ENCODE measurements around the gene SPATA31E1. TPM values are rescaled to one million over a fixed set of nuclear protein-coding genes. Genes with fewer than 3 reads are reported as not detected.

Gene SPATA31E1
- total RNA-seq, 1 experiment from 2014 or later: 0.04 TPM

- TF ChIP-seq, protein P1, sequence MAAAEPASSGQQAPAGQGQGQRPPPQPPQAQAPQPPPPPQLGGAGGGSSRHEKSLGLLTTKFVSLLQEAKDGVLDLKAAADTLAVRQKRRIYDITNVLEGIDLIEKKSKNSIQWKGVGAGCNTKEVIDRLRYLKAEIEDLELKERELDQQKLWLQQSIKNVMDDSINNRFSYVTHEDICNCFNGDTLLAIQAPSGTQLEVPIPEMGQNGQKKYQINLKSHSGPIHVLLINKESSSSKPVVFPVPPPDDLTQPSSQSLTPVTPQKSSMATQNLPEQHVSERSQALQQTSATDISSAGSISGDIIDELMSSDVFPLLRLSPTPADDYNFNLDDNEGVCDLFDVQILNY (CRISPR knock-in tag; IDR thresholded peaks at IDR 0.05): no peak
- TF ChIP-seq FOXK1 (CRISPR knock-in tag; IDR thresholded peaks at IDR 0.05): no peak
- TF ChIP-seq CREM (CRISPR knock-in tag; IDR thresholded peaks at IDR 0.05): no peak
- TF ChIP-seq ZSCAN18 (CRISPR knock-in tag; IDR thresholded peaks at IDR 0.05): no peak
- TF ChIP-seq NFYB (CRISPR knock-in tag; conservative IDR thresholded peaks at IDR 0.05; ENCODE audit: low read depth): no peak
- no peak for TF ChIP-seq PRRX2 (CRISPR knock-in tag; IDR thresholded peaks at IDR 0.05)
These were observed 28.1 kb upstream of the SPATA31E1 start (continued) for GRCh38 chr9:87854580-87854955.

GRCh38 chr9:87855061-87855460 is 27.6 kb upstream of the SPATA31E1 start:
- Mint-ChIP-seq H3K36me3 (0 out of 2 replicates have a peak, but pooled peaks cover 2% of the 10 kb centered on the region), H3K9me3 (peaks cover 16% of the 10 kb centered on the region), H3K27ac (no peak overlapping the region), H3K4me1 (peaks cover 8% of the 10 kb centered on the region), H3K4me3 (no peak overlapping the region), H3K27me3 (ENCODE audit: low read depth) (no peaks in the 10 kb centered on the region; the same call in 1 of the 2 replicates)
- no peak for DNase-seq (ENCODE audit: low spot score)
- ATAC-seq: no peak
- POLR2A ChIA-PET: no interaction called here
- TF ChIP-seq ESRRA (CRISPR knock-in tag; IDR thresholded peaks at IDR 0.05; ENCODE audit: borderline replicate concordance): no peak
- no peak for TF ChIP-seq ATF3 (CRISPR knock-in tag; conservative IDR thresholded peaks at IDR 0.05)
- no peak for TF ChIP-seq GRHL2 (CRISPR knock-in tag; IDR thresholded peaks at IDR 0.05; ENCODE audit: insufficient replicate concordance, severe bottlenecking)
- no peak for TF ChIP-seq OVOL2 (CRISPR knock-in tag; IDR thresholded peaks at IDR 0.05; ENCODE audit: borderline replicate concordance)
- no peak for TF ChIP-seq ZNF416 (CRISPR knock-in tag; IDR thresholded peaks at IDR 0.05)
- CTCF ChIA-PET: interaction anchor here (0.9 kb wide), 1 partner anchor 20 kb away, joined by 3 read pairs; no protein-coding TSS in a partner anchor

DNA sequence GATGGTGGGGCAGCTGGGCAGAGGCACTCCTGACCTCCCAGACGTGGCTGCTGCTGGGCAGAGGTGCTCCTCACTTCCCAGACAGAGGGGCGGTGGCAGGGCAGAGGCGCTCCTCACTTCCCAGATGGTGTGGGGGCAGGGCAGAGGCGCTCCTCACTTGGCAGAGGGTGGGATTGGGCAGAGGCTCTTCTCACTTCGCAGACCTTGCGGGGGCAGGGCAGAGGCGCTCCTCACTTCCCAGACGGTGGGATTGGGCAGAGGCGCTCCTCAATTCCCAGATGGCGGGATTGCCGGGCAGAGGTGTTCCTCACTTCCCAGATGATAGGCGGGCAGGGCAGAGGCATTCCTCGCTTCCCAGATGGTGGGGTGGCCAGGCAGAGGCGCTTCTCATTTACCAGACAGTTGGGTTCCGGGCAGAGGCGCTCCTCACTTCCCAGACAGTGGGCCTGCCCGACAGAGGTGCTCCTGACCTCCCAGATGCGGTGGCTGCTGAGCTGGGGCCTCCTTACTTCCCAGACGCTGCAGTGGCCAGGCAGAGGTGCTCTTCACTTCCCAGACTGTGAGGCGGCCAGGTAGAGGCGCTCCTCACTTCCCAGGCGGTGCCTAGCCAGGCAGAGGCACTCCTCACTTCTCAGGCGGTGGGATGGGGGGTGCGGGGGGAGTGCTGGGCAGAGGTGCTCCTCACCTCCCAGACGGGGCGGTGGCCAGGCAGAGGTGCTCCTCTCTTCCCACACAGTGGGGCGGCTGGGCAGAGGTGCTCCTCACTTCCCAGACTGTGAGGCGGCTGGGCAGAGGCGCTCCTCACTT is 25.3 kb upstream of the SPATA31E1 start:
- no peak overlapping the region for H3K4me3 Mint-ChIP-seq
- H3K36me3 Mint-ChIP-seq: 0 out of 2 replicates have a peak, but pooled peaks cover 5% of the 10 kb centered on the region
- CTCF ChIA-PET: no interaction called here
- POLR2A ChIA-PET: no interaction called here
- DNase-seq (ENCODE audit: low spot score) (no peak), ATAC-seq (no peak; the same call in 1 of the 2 replicates)
- H3K27ac Mint-ChIP-seq: no peak overlapping the region
- no peak for TF ChIP-seq ATF1 (CRISPR knock-in tag; IDR thresholded peaks at IDR 0.05)
- no peak for TF ChIP-seq ATF2 (CRISPR knock-in tag; IDR thresholded peaks at IDR 0.05; ENCODE audit: borderline replicate concordance, low read depth)
- TF ChIP-seq KAT7 (CRISPR knock-in tag; IDR thresholded peaks at IDR 0.05; ENCODE audit: borderline replicate concordance): no peak
- TF ChIP-seq, protein P2, sequence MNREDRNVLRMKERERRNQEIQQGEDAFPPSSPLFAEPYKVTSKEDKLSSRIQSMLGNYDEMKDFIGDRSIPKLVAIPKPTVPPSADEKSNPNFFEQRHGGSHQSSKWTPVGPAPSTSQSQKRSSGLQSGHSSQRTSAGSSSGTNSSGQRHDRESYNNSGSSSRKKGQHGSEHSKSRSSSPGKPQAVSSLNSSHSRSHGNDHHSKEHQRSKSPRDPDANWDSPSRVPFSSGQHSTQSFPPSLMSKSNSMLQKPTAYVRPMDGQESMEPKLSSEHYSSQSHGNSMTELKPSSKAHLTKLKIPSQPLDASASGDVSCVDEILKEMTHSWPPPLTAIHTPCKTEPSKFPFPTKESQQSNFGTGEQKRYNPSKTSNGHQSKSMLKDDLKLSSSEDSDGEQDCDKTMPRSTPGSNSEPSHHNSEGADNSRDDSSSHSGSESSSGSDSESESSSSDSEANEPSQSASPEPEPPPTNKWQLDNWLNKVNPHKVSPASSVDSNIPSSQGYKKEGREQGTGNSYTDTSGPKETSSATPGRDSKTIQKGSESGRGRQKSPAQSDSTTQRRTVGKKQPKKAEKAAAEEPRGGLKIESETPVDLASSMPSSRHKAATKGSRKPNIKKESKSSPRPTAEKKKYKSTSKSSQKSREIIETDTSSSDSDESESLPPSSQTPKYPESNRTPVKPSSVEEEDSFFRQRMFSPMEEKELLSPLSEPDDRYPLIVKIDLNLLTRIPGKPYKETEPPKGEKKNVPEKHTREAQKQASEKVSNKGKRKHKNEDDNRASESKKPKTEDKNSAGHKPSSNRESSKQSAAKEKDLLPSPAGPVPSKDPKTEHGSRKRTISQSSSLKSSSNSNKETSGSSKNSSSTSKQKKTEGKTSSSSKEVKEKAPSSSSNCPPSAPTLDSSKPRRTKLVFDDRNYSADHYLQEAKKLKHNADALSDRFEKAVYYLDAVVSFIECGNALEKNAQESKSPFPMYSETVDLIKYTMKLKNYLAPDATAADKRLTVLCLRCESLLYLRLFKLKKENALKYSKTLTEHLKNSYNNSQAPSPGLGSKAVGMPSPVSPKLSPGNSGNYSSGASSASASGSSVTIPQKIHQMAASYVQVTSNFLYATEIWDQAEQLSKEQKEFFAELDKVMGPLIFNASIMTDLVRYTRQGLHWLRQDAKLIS (CRISPR knock-in tag; IDR thresholded peaks at IDR 0.05; ENCODE audit: borderline replicate concordance): no peak
- TF ChIP-seq TEAD1 (CRISPR knock-in tag; IDR thresholded peaks at IDR 0.05): no peak
- TF ChIP-seq ZSCAN18 (CRISPR knock-in tag; IDR thresholded peaks at IDR 0.05): no peak
- no peaks in the 10 kb centered on the region; the same call in 1 of the 2 replicates for H3K27me3 Mint-ChIP-seq (ENCODE audit: low read depth)
- H3K9me3 Mint-ChIP-seq: peaks cover 32% of the 10 kb centered on the region
- H3K4me1 Mint-ChIP-seq: peaks cover 9% of the 10 kb centered on the region

Measured in WTC11 (cell line).